Natural killer cell (primary cell): ENCODE results near the gene CEP85. TPM values are rescaled to one million over a fixed set of nuclear protein-coding genes. Genes with fewer than 3 reads are reported as not detected.

Experiments
- ATAC-seq, 3 donors: fragments of 150-1000 bp in 2 of 3; fragments of 200-7000 bp in 1 of 3; cut with Tn5 transposase; 1 replicate in 1 of 3; 2 replicates in 2 of 3; pipeline ENCODE4 v1.10.0; 2021; ENCODE audit warnings: mild to moderate bottlenecking in 2 of 3, moderate library complexity in 2 of 3
- DNase-seq, 2 donors: peaks; one replicate each; pipeline versions ENCODE4 v3.0.0 to v3.0.0-alpha.2; 2013 to 2021; ENCODE audit warnings: mixed read lengths in 1 of 2
- H3K27ac ChIP-seq: one replicate; pipeline ENCODE4 v1.5.1; 2013; ENCODE audit warnings: mild to moderate bottlenecking, low read length
- H3K27me3 ChIP-seq: one replicate; pipeline ENCODE4 v1.6.1; 2013; ENCODE audit warnings: low read length; ENCODE audit not compliant: control insufficient read depth, insufficient read depth
- H3K36me3 ChIP-seq: one replicate; pipeline ENCODE4 v1.6.1; 2013; ENCODE audit warnings: low read length; ENCODE audit not compliant: control insufficient read depth, insufficient read depth
- H3K4me1 ChIP-seq: one replicate; pipeline ENCODE4 v1.6.1; 2013; ENCODE audit warnings: low read length; ENCODE audit not compliant: control insufficient read depth, insufficient read depth
- H3K4me3 ChIP-seq: one replicate; pipeline ENCODE4 v1.5.1; 2013; ENCODE audit warnings: low read length
- H3K9me3 ChIP-seq: one replicate; pipeline ENCODE4 v1.6.1; 2013; ENCODE audit warnings: low read length; ENCODE audit not compliant: control insufficient read depth, insufficient read depth
- H3K27ac Mint-ChIP-seq, 2 donors: one replicate each; pipeline ENCODE4 v1.8.0; 2022; ENCODE audit warnings: mild to moderate bottlenecking in 2 of 2, mixed read lengths in 2 of 2, moderate library complexity in 1 of 2
- H3K27me3 Mint-ChIP-seq, 2 donors: one replicate each; pipeline ENCODE4 v1.8.0; 2022; ENCODE audit warnings: low read depth in 2 of 2, mixed read lengths in 2 of 2
- H3K36me3 Mint-ChIP-seq: one replicate; pipeline ENCODE4 v1.8.0; 2022; ENCODE audit warnings: mixed read lengths
- H3K4me1 Mint-ChIP-seq, 2 donors: one replicate each; pipeline ENCODE4 v1.8.0; 2022; ENCODE audit warnings: mixed read lengths in 2 of 2
- H3K4me3 Mint-ChIP-seq: one replicate; pipeline ENCODE4 v1.8.0; 2022; ENCODE audit warnings: mild to moderate bottlenecking, moderate library complexity, mixed read lengths
- H3K9me3 Mint-ChIP-seq, 2 donors: one replicate each; pipeline ENCODE4 v1.8.0; 2022; ENCODE audit warnings: mixed read lengths in 2 of 2
- CTCF ChIP-seq: fragments of 200-600 bp; IDR thresholded peaks from one replicate; pipeline ENCODE4 v1.8.0; 2022; ENCODE audit warnings: antibody characterized with exemption
- WGBS: methylation state at CpG from one replicate; pipeline ENCODE4 v1.1.7; 2013; ENCODE audit warnings: missing lambda C conversion rate; ENCODE audit not compliant: insufficient coverage; 5-methylcytosine and 5-hydroxymethylcytosine counted together
- intact Hi-C: fragments of 100-400 bp; cut with micrococcal nuclease; formaldehyde crosslinking; loops from one replicate; pipeline ENCODE4 v1.14.2; 2022
- total RNA-seq, 4 donors: library from RNA; stranded (reverse); fragments of 120-200 nt in 1 of 4; gene quantifications; one replicate each; pipeline versions ENCODE4 v1.2.3 to v1.2.4, GENCODE V29; 2013 to 2022

Gene CEP85
- total RNA-seq, 3 donors from 2014 or later (not counting 1 experiment from before 2014, with no cell fraction given) = 13.0 to 20.4 (median 18.0) TPM

- Histone ChIP-seq H3K4me1 (peaks cover 8% of the 10 kb centered on the region), H3K36me3 (no peaks in the 10 kb centered on the region), H3K27me3 (no peaks in the 10 kb centered on the region), H3K9me3 (no peaks in the 10 kb centered on the region), H3K4me3 (no peak overlapping the region), H3K27ac (no peak overlapping the region)
- Mint-ChIP-seq H3K27ac (no peak overlapping the region), H3K4me3 (no peak overlapping the region), H3K36me3 (no peaks in the 10 kb centered on the region), H3K4me1 (peaks cover 0 to 5% of the 10 kb centered on the region in 2 donors), H3K9me3 (no peaks in the 10 kb centered on the region), H3K27me3 (peaks cover 0 to 2% of the 10 kb centered on the region in 2 donors)
- intact Hi-C loops = no loop called here
- ATAC-seq = no peak
- TF ChIP-seq CTCF = no peak
- DNase-seq = no peak
- 74% methylated on average over 27 of the region's 27 CpGs for WGBS
Measured at GRCh38 chr1:26220199-26220912, 13.6 kb upstream of the CEP85 start.

GRCh38 chr1:26221094-26221493 lies 12.9 kb upstream of the CEP85 start:
- intact Hi-C loops = no loop called here
- Mint-ChIP-seq H3K27me3 (peaks cover 7 to 8% of the 10 kb centered on the region in 2 donors), H3K4me3 (no peak overlapping the region), H3K36me3 (no peaks in the 10 kb centered on the region), H3K9me3 (no peaks in the 10 kb centered on the region), H3K27ac (no peak overlapping the region), H3K4me1 (peaks cover 7 to 12% of the 10 kb centered on the region in 2 donors)
- 91% methylated on average over 2 of the region's 2 CpGs for WGBS
- Histone ChIP-seq H3K27me3 (peaks cover 3% of the 10 kb centered on the region), H3K27ac (no peak overlapping the region), H3K36me3 (no peaks in the 10 kb centered on the region), H3K4me1 (peaks cover 15% of the 10 kb centered on the region), H3K9me3 (no peaks in the 10 kb centered on the region), H3K4me3 (no peak overlapping the region)
- ATAC-seq (no peak), DNase-seq (no peak)
- TF ChIP-seq CTCF = no peak

GRCh38 chr1:26224606-26225005 lies 9.4 kb upstream of the CEP85 start:
- TF ChIP-seq CTCF = no peak
- Mint-ChIP-seq H3K4me1 (peaks cover 9 to 15% of the 10 kb centered on the region in 2 donors), H3K27ac (no peak overlapping the region), H3K4me3 (peak overlapping the region; percentile 9), H3K27me3 (peaks cover 12 to 26% of the 10 kb centered on the region in 2 donors), H3K36me3 (no peaks in the 10 kb centered on the region), H3K9me3 (no peaks in the 10 kb centered on the region)
- ATAC-seq (no peak), DNase-seq (no peak)
- Histone ChIP-seq H3K27me3 (peaks cover 7% of the 10 kb centered on the region), H3K36me3 (no peaks in the 10 kb centered on the region), H3K27ac (no peak overlapping the region), H3K9me3 (no peaks in the 10 kb centered on the region), H3K4me1 (peaks cover 15% of the 10 kb centered on the region), H3K4me3 (no peak overlapping the region)
- 88% methylated on average over 7 of the region's 7 CpGs for WGBS
- intact Hi-C loops = no loop called here
